NB4 (cell line): ENCODE measurements around the gene MTX1.
A peak's percentile ranks its signal among the peaks of the same experiment; 100 is the strongest.
"Not testable (repeated sequence)": the region's sequence is repeated elsewhere in the genome, so short reads cannot be mapped to it uniquely, and the experiment has no call there.

ENCODE experiments used
- DNase-seq: peaks from one replicate; pipeline ENCODE4 v3.0.0; 2010; ENCODE audit warnings: low read depth
- H3K4me3 ChIP-seq: one replicate; pipeline ENCODE4 v1.5.1; 2011; ENCODE audit warnings: mild to moderate bottlenecking, low read depth, low read length, moderate library complexity
- CTCF ChIP-seq: IDR thresholded peaks from one replicate; pipeline ENCODE4 v1.5.1; 2012; ENCODE audit warnings: low read depth, low read length
- MYC ChIP-seq: IDR thresholded peaks from 2 replicates; pipeline ENCODE4 v1.6.1; 2011; ENCODE audit warnings: low read depth, low read length
- POLR2A ChIP-seq: IDR thresholded peaks from 2 replicates; pipeline ENCODE4 v1.6.1; 2011; ENCODE audit warnings: mild to moderate bottlenecking; ENCODE audit not compliant: insufficient read length; ENCODE audit errors: extremely low read depth
- TF ChIP-seq, protein P1 (sequence below): IDR thresholded peaks from 2 replicates; pipeline ENCODE4 v1.6.1; 2011; ENCODE audit warnings: low read depth, low read length

Gene MTX1

DNA sequence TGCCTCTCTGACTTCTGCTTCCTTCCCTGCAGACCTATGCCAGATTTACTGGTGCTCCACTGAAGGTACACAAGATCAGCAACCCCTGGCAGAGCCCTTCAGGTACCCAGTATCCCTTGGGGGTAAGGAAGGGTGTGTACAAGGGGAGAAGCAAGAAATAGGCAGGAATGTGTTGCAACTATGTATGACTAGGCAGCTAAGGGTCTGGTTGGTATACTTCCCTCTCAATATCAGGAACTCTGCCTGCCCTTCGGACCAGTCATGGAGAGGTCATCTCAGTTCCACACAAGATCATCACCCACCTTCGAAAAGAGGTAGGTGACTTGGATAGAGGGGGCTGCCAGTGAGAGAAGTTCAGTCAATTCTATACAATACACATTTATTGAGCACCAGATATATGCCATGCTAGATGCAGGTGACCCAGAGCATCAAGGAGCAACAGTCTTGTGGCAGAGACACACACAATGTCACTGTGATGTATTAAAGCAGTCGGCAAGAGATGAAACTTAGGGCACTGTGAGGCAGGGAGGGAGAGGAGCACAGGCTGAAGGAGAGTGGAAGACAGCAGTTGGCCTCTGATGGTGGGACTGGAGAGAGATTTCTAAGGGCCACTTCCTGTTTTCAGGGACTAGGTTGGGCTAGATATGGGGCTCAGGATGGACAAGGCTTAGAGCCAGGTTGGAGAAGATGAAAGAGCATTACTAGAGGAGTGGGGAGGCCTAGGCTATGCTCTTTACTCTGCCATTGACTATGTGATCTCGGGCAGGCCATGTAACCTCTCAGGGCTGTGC is 2.0 kb downstream of the MTX1 start:
- peak overlapping the region; percentile 100 for H3K4me3 ChIP-seq
- TF ChIP-seq POLR2A, result no peak
- no peak for TF ChIP-seq MYC
- no peak for TF ChIP-seq CTCF
- TF ChIP-seq, protein P1, sequence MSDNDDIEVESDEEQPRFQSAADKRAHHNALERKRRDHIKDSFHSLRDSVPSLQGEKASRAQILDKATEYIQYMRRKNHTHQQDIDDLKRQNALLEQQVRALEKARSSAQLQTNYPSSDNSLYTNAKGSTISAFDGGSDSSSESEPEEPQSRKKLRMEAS, result no peak
- peak; percentile 55 for DNase-seq

DNA sequence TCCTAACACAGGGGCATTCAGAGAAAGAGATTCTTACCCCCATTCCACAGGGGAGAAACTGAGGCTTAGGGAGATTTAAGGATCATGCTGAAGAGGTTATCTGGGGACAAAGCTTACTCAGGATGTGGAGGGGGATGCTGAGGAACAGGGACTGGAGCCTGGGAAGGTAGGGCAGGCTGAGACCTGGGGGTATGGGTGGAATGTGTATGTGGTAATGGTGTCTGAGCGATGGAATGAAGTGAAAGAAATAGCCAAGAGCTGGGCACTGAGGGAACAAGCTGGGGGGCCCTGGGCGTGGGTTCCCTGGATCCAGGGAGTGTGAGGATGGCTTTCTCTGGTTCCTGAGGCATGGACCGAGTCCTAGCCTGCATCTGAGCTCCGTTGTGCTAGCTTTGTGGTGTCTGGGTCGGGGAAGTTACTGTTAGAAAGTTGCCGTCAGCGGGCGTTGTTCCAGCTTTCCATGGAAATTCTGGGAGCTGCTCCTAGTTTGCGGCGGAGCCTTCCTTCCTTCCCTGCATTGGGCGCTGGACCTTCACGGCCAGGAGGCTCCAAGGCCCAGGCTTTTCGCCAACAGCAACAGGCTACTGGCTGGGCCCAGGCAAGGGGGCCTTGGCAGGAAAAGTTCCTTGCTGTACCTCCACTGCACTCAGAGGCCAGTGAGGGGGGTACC is 3.0 kb downstream of the MTX1 start:
- H3K4me3 ChIP-seq, DNase-seq: not testable (repeated sequence)

- not testable (repeated sequence) for H3K4me3 ChIP-seq, DNase-seq
These were observed 3.6 kb downstream of the MTX1 start for GRCh38 chr1:155212051-155212440.

GRCh38 chr1:155214702-155215101 is 6.2 kb downstream of the MTX1 start:
- DNase-seq, H3K4me3 ChIP-seq: not testable (repeated sequence)

- DNase-seq, result peak; percentile 61
- TF ChIP-seq CTCF (no peak), MYC (0 out of 2 replicates have a peak, but pooled peaks have one; percentile 11), POLR2A (no peak)
- TF ChIP-seq, protein P1, result peak; percentile 74
- H3K4me3 ChIP-seq, result no peak overlapping the region
These were observed 10.5 kb downstream of the MTX1 start for GRCh38 chr1:155218854-155219591.

GRCh38 chr1:155219592-155220031 is 11.1 kb downstream of the MTX1 start:
- no peak overlapping the region for H3K4me3 ChIP-seq
- peak; percentile 63 for DNase-seq
- TF ChIP-seq CTCF (no peak), POLR2A (no peak), MYC (peak; percentile 77)
- TF ChIP-seq, protein P1, result peak; percentile 78

DNA sequence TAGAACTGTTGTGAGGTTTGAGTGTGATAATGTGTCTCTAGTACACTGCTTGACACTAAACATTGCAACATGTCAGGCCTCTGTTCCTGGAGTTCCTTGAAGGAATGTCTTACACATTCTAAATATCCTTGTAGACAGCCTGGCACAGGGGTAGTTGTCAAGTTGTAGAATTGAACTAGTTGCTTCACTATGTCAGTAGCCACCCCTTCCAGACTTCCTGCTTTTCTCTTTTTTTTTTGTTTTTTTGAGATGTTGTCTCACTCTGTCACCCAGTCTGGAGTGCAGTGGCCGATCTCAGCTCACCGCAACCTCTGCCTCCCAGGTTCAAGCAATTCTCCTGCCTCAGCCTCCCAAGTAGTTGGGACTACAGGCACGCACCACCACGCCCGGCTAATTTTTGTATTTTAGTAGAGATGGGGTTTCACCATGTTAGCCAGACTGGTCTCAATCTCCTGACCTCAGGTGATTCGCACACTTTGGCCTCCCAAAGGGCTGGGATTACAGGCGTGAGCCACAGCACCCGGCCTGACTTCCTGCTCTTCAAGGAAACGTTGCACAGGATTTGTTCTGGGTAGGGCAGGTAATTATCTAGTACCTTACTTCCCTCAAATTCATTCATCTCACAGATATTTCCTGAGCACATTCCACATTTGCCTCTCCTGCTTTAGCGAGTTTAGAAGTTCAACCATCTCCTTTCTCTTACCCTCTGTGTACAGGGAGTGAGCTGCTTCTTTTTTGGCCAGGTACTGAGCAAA is 11.9 kb downstream of the MTX1 start:
- not testable (repeated sequence) for H3K4me3 ChIP-seq, DNase-seq
